K562 (cell line): Measurements from ENCODE around the gene NEFH. TPM values are rescaled to one million over a fixed set of nuclear protein-coding genes. Genes with fewer than 3 reads are reported as not detected.

Source experiments
- ATAC-seq: fragments of 200-7000 bp; cut with Tn5 transposase; 3 replicates; pipeline ENCODE4 v1.9.1; 2020; ENCODE audit warnings: moderate library complexity
- BruUV-seq: library from RNA; stranded (reverse); fragments of 400-500 nt; replicated peaks from 2 replicates; lab custom pipeline; 2021; lab: Mats Ljungman, UMichigan
- CTCF ChIA-PET: fragments of 300-600 bp; formaldehyde crosslinking; extraction: SDS; loops from one replicate; lab custom pipeline; 2021; ENCODE audit warnings: low intra/inter-chr PET ratio; lab: Yijun Ruan, JAX
- POLR2A ChIA-PET: fragments of 300-600, 350-650 bp; sonication (Branson Sonifier 250); formaldehyde crosslinking; extraction: SDS; loops from one replicate; lab custom pipeline; 2021; ENCODE audit warnings: antibody characterized with exemption, inconsistent platforms; lab: Yijun Ruan, JAX
- DNase-seq, 4 experiments: peaks; one replicate each; pipeline versions ENCODE4 v3.0.0 to v3.0.0-alpha.2; 2011 to 2018; ENCODE audit warnings: low spot score in 3 of 4, mixed read lengths in 3 of 4; ENCODE audit errors: extremely low read depth in 1 of 4
- FAIRE-seq: peaks from 2 replicates; lab custom pipeline; 2011; peaks lifted over from hg19 to GRCh38; lab: Jason Lieb, UNC
- H2AFZ ChIP-seq: 2 replicates; pipeline ENCODE4 v1.6.0; 2011; ENCODE audit warnings: low read depth, low read length, control low read depth, inconsistent platforms
- H3K27ac ChIP-seq: fragments of 200-600 bp; 3 replicates; pipeline ENCODE4 v1.8.0; 2011; ENCODE audit warnings: low read depth, mild to moderate bottlenecking, control low read depth, inconsistent platforms, low read length, moderate library complexity, mixed read lengths; ENCODE audit errors: extremely low read depth
- H3K27me3 ChIP-seq, 2 experiments: fragments of 300-600 bp in 1 of 2; 2 replicates in 1 of 2; 3 replicates in 1 of 2; pipeline versions ENCODE4 v1.6.0 to v1.8.0; 2011; ENCODE audit warnings: inconsistent platforms in 2 of 2, low read length in 2 of 2, mild to moderate bottlenecking in 1 of 2, mixed read lengths in 1 of 2, moderate library complexity in 1 of 2; ENCODE audit not compliant: control insufficient read depth in 2 of 2, insufficient read depth in 2 of 2
- H3K36me3 ChIP-seq: fragments of 300-600 bp; 3 replicates; pipeline ENCODE4 v1.8.0; 2011; ENCODE audit warnings: mild to moderate bottlenecking, low read length, inconsistent platforms; ENCODE audit not compliant: control insufficient read depth, insufficient read depth
- H3K4me1 ChIP-seq, 2 experiments: fragments of 200-600 bp in 1 of 2; replicated peaks in 1 of 2; 2 replicates in 1 of 2; 3 replicates in 1 of 2; pipeline versions ENCODE4 v1.5.1 to v1.8.0; 2011; ENCODE audit warnings: inconsistent platforms in 2 of 2, low read length in 2 of 2, mild to moderate bottlenecking in 1 of 2, mixed read lengths in 1 of 2, moderate library complexity in 1 of 2; ENCODE audit not compliant: control insufficient read depth in 2 of 2, insufficient read depth in 2 of 2
- H3K4me2 ChIP-seq: 2 replicates; pipeline ENCODE4 v1.6.1; 2011; ENCODE audit warnings: low read length, control low read depth, inconsistent platforms, mixed read lengths; ENCODE audit not compliant: insufficient read depth
- H3K4me3 ChIP-seq: fragments of 200-600 bp; sonication (generic), shearing (Covaris generic); 2 replicates; pipeline ENCODE4 v1.5.1; 2016; ENCODE audit warnings: control low read depth, inconsistent platforms
- H3K79me2 ChIP-seq: fragments of 200-600 bp; 3 replicates; pipeline ENCODE4 v1.8.0; 2011; ENCODE audit warnings: low read length, inconsistent platforms; ENCODE audit not compliant: control insufficient read depth, insufficient read depth
- H3K9ac ChIP-seq, 2 experiments: 2 replicates each; pipeline versions ENCODE4 v1.6.0 to v1.6.1; 2011; ENCODE audit warnings: low read depth in 2 of 2, low read length in 2 of 2, control low read depth in 1 of 2, inconsistent platforms in 1 of 2, mild to moderate bottlenecking in 1 of 2, mixed read lengths in 1 of 2; ENCODE audit not compliant: insufficient read depth in 1 of 2
- H3K9me1 ChIP-seq: one replicate; pipeline ENCODE4 v1.6.0; 2011; ENCODE audit warnings: inconsistent platforms, mild to moderate bottlenecking, low read length, moderate library complexity; ENCODE audit not compliant: control insufficient read depth, insufficient read depth
- H3K9me3 ChIP-seq: replicated peaks from 2 replicates; pipeline ENCODE4 v1.5.1; 2011; ENCODE audit warnings: low read depth, low read length, inconsistent platforms; ENCODE audit not compliant: control insufficient read depth, insufficient read depth
- H4K20me1 ChIP-seq: replicated peaks from 2 replicates; pipeline ENCODE4 v1.6.1; 2011; ENCODE audit warnings: low read length, inconsistent platforms, mixed read lengths; ENCODE audit not compliant: control insufficient read depth, insufficient read depth
- ETS2 ChIP-seq: IDR thresholded peaks from 2 replicates; pipeline ENCODE4 v1.6.1; 2016; ENCODE audit warnings: borderline replicate concordance, missing genetic modification characterization, mild to moderate bottlenecking, moderate library complexity, missing compliant biosample characterization; ENCODE audit not compliant: poor library complexity, severe bottlenecking
- MNT ChIP-seq, 2 experiments: fragments of 450-650 bp; conservative IDR thresholded peaks; 2 replicates each; pipeline ENCODE4 v1.6.1; 2017; ENCODE audit warnings: mild to moderate bottlenecking in 2 of 2, moderate library complexity in 2 of 2
- SMARCA5 ChIP-seq: fragments of 450-650 bp; IDR thresholded peaks from 2 replicates; pipeline ENCODE4 v1.6.1; 2016
- WGBS: fragments of 100-300 bp; shearing (Covaris generic); methylation state at CpG from one replicate; pipeline ENCODE4 v1.1.6; 2016; ENCODE audit warnings: low coverage, mixed read lengths; ENCODE audit not compliant: insufficient coverage; ENCODE audit errors: missing lambda C conversion rate; 5-methylcytosine and 5-hydroxymethylcytosine counted together
- in situ Hi-C: fragments of 300-500 bp; cut with MboI; formaldehyde crosslinking; loops from 4 replicates; pipeline ENCODE4 v1.15.0; 2018; ENCODE audit warnings: inconsistent platforms, mixed read lengths
- intact Hi-C: fragments of 100-400 bp; cut with micrococcal nuclease; formaldehyde crosslinking; loops from 2 replicates; pipeline ENCODE4 v1.14.2; 2022
- polyA plus RNA-seq, 8 experiments: library from polyadenylated mRNA; depleted of rRNA in 4 of 8; stranded (reverse) in 5 of 8; unstranded in 3 of 8; fragments of >200 nt; fragmentation: Nextera tagmentation in 2 of 8; fragmentation: Illumina TruSeq in 1 of 8; extraction: Ambion mirVana in 2 of 8; extraction: Trizol in 1 of 8; gene quantifications; 2 replicates each; pipeline versions ENCODE4 v1.2.1 to v1.2.3, GENCODE V29; 2011 to 2014; ENCODE audit warnings: inconsistent platforms in 1 of 8, missing spikeins in 1 of 8
- total RNA-seq, 7 experiments: library from RNA; depleted of rRNA in 6 of 7; stranded (reverse); fragments of >200 nt in 6 of 7; fragmentation: Illumina TruSeq in 2 of 7; extraction: Trizol in 2 of 7; gene quantifications; 2 replicates each; pipeline versions ENCODE4 v1.2.1 to v1.2.3, GENCODE V29; 2011 to 2021; ENCODE audit warnings: low replicate concordance in 1 of 7
- TF ChIP-seq, protein P1 (sequence below): sonication (generic); formaldehyde crosslinking; IDR thresholded peaks from 2 replicates; pipeline ENCODE4 v1.8.0; 2022; ENCODE audit warnings: mild to moderate bottlenecking, missing genetic modification reagents, borderline replicate concordance

Gene NEFH
- total and polyA plus RNA-seq, 9 of the 15 experiments (the other 6 are each of a cell fraction or from before 2014, with no cell fraction given), result 2.3 to 26.9 (median 10.8) TPM

DNA sequence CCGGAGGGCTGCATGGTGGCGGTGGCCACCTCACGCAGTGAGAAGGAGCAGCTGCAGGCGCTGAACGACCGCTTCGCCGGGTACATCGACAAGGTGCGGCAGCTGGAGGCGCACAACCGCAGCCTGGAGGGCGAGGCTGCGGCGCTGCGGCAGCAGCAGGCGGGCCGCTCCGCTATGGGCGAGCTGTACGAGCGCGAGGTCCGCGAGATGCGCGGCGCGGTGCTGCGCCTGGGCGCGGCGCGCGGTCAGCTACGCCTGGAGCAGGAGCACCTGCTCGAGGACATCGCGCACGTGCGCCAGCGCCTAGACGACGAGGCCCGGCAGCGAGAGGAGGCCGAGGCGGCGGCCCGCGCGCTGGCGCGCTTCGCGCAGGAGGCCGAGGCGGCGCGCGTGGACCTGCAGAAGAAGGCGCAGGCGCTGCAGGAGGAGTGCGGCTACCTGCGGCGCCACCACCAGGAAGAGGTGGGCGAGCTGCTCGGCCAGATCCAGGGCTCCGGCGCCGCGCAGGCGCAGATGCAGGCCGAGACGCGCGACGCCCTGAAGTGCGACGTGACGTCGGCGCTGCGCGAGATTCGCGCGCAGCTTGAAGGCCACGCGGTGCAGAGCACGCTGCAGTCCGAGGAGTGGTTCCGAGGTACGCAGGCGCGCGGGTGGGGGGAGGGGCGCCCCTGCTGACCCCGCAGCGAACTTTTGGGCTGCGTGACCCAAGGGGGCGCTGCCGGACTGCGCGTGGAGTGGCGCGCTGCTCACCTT is 670 bp downstream of the NEFH start (continued):
- TF ChIP-seq ETS2, result no peak
- TF ChIP-seq, protein P1, sequence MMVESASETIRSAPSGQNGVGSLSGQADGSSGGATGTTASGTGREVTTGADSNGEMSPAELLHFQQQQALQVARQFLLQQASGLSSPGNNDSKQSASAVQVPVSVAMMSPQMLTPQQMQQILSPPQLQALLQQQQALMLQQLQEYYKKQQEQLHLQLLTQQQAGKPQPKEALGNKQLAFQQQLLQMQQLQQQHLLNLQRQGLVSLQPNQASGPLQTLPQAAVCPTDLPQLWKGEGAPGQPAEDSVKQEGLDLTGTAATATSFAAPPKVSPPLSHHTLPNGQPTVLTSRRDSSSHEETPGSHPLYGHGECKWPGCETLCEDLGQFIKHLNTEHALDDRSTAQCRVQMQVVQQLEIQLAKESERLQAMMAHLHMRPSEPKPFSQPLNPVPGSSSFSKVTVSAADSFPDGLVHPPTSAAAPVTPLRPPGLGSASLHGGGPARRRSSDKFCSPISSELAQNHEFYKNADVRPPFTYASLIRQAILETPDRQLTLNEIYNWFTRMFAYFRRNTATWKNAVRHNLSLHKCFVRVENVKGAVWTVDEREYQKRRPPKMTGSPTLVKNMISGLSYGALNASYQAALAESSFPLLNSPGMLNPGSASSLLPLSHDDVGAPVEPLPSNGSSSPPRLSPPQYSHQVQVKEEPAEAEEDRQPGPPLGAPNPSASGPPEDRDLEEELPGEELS (CRISPR knock-in tag), result peak; percentile 93; the same call in 1 of the 2 replicates
- no peak for TF ChIP-seq SMARCA5

DNA sequence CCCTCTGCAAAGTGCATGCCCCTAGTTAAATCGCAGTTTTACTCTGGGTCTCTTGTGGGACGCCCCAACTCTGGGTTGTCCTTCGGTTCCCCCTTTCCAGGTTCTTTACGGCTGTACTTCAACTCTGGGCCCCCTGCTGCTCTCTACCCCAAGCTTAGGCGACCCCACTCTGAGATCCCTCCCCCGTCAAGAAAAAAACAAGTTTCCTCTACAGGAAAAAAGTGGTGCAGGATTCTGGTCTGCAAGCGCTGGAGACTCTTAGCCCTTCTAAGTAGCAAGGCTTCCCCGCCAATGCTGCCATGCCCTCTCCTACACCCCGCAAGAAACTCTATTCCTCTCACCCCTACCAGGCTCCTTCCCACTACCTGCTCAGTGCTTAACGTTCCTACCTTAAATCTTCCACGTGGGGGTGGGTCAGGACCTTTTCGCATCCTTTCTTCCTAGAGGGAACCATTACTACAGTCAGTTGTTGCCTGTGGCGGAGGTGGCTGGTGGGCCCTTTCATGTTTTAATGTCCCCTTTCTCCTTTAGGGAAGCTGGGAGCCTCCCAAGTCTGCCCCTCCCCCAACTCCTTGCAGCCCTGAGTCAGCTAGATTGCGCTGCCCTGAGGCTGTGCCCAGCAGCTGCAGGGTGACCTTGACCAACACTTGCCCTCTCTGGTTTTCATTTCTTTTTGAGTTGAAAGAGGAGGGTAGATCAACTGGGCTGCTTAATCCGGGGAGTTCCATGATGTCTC is 1.4 kb downstream of the NEFH start:
- peak in 3 of 4 experiments; percentile 14 to 56 (median 17) for DNase-seq
- H3K4me2 ChIP-seq, result peak overlapping the region; percentile 77
- H3K36me3 ChIP-seq, result peaks cover 25% of the 10 kb centered on the region; the same call in 1 of the 3 replicates
- H3K27me3 ChIP-seq, result no peaks in the 10 kb centered on the region
- H3K27ac ChIP-seq, result peak overlapping the region; percentile 68
- peaks cover 10% of the 10 kb centered on the region for H3K9me1 ChIP-seq
- H3K4me1 ChIP-seq, result peaks cover 21 to 48% of the 10 kb centered on the region in 2 experiments; a peak in 4 of 5 replicates
- intact Hi-C loops, result loop anchor here (2.0 kb wide), 1 partner anchor 43 kb away; no protein-coding TSS in a partner anchor
- H3K9me3 ChIP-seq, result no peaks in the 10 kb centered on the region
- in situ Hi-C loops, result no loop called here
- peak overlapping the region; percentile 48 for H3K4me3 ChIP-seq
- POLR2A ChIA-PET, result interaction anchor here (0.9 kb wide), 1 partner anchor 43 kb away, joined by 3 read pairs; no protein-coding TSS in a partner anchor
- 2% methylated on average over 12 of the region's 15 CpGs for WGBS
- BruUV-seq, result TSS peak; percentile 57
- H2AFZ ChIP-seq, result peak overlapping the region; percentile 69
- CTCF ChIA-PET, result interaction anchor here (0.6 kb wide), 1 partner anchor 970 kb away, joined by 3 read pairs; no protein-coding TSS in a partner anchor
- H4K20me1 ChIP-seq, result peaks cover 19% of the 10 kb centered on the region; the same call in 1 of the 2 replicates
- H3K9ac ChIP-seq, result peak overlapping the region; percentile 68 to 70
- no peak for FAIRE-seq
- peaks cover 42% of the 10 kb centered on the region for H3K79me2 ChIP-seq
- ATAC-seq, result peak; percentile 9; the same call in 1 of the 3 replicates
- peak in 1 of 2 experiments; percentile 48; a peak in 1 of 4 replicates for TF ChIP-seq MNT (conservative IDR thresholded peaks at IDR 0.05)
